Parathyroid adenoma (tissue), 2 donors: Measurements from ENCODE around the gene NTF3.

Source experiments
- H2AFZ ChIP-seq: fragments of 300-600 bp; sonication (generic); one replicate; pipeline ENCODE4 v1.7.0; 2017; ENCODE audit warnings: antibody characterized with exemption, mild to moderate bottlenecking
- H3K27ac ChIP-seq: fragments of 300-600 bp; sonication (generic); one replicate; pipeline ENCODE4 v1.7.0; 2017
- H3K27me3 ChIP-seq: fragments of 300-600 bp; sonication (generic); one replicate; pipeline ENCODE4 v1.7.0; 2017; ENCODE audit warnings: low read length; ENCODE audit not compliant: control insufficient read depth, insufficient read depth
- H3K36me3 ChIP-seq: fragments of 300-600 bp; sonication (generic); one replicate; pipeline ENCODE4 v1.7.0; 2017; ENCODE audit warnings: low read length; ENCODE audit not compliant: control insufficient read depth, insufficient read depth
- H3K4me1 ChIP-seq: fragments of 300-600 bp; sonication (generic); one replicate; pipeline ENCODE4 v1.7.0; 2017; ENCODE audit warnings: control low read depth
- H3K4me2 ChIP-seq: fragments of 300-600 bp; sonication (generic); one replicate; pipeline ENCODE4 v1.7.0; 2017; ENCODE audit warnings: low read length
- H3K4me3 ChIP-seq: fragments of 300-600 bp; sonication (generic); one replicate; pipeline ENCODE4 v1.7.0; 2017; ENCODE audit warnings: low read depth, low read length
- H3K79me2 ChIP-seq: fragments of 300-600 bp; sonication (generic); one replicate; pipeline ENCODE4 v1.7.0; 2017; ENCODE audit warnings: control low read depth
- H3K9ac ChIP-seq: fragments of 300-600 bp; sonication (generic); one replicate; pipeline ENCODE4 v1.7.0; 2017; ENCODE audit warnings: mild to moderate bottlenecking
- H3K9me3 ChIP-seq: fragments of 300-600 bp; sonication (generic); one replicate; pipeline ENCODE4 v1.7.0; 2017; ENCODE audit warnings: low read length; ENCODE audit not compliant: control insufficient read depth
- CTCF ChIP-seq: fragments of 300-600 bp; sonication (generic); IDR thresholded peaks from one replicate; pipeline ENCODE4 v1.7.0; 2017; ENCODE audit warnings: antibody characterized with exemption, mild to moderate bottlenecking
- donor health status: primary hyperparathyroidism.

NTF3 gene

GRCh38 chr12:5416571-5416970, 15.3 kb upstream of the NTF3 start:
- no peak overlapping the region for H3K4me2 ChIP-seq
- H3K9ac ChIP-seq, result no peak overlapping the region
- H3K27me3 ChIP-seq, result no peaks in the 10 kb centered on the region
- no peak overlapping the region for H2AFZ ChIP-seq
- no peaks in the 10 kb centered on the region for H3K4me1 ChIP-seq
- no peaks in the 10 kb centered on the region for H3K79me2 ChIP-seq
- no peaks in the 10 kb centered on the region for H3K36me3 ChIP-seq
- no peaks in the 10 kb centered on the region for H3K9me3 ChIP-seq
- no peak overlapping the region for H3K4me3 ChIP-seq
- no peak overlapping the region for H3K27ac ChIP-seq
- TF ChIP-seq CTCF, result no peak

- no peaks in the 10 kb centered on the region for H3K36me3 ChIP-seq
- TF ChIP-seq CTCF, result no peak
- H3K4me2 ChIP-seq, result no peak overlapping the region
- H3K4me3 ChIP-seq, result no peak overlapping the region
- no peak overlapping the region for H3K9ac ChIP-seq
- no peak overlapping the region for H2AFZ ChIP-seq
- no peaks in the 10 kb centered on the region for H3K79me2 ChIP-seq
- H3K9me3 ChIP-seq, result no peaks in the 10 kb centered on the region
- H3K27me3 ChIP-seq, result no peaks in the 10 kb centered on the region
- H3K4me1 ChIP-seq, result no peaks in the 10 kb centered on the region
- no peak overlapping the region for H3K27ac ChIP-seq
Measured at GRCh38 chr12:5417500-5417899, 14.4 kb upstream of the NTF3 start.

- H3K4me3 ChIP-seq, result no peak overlapping the region
- no peak overlapping the region for H3K4me2 ChIP-seq
- H3K27me3 ChIP-seq, result peaks cover 10% of the 10 kb centered on the region
- no peaks in the 10 kb centered on the region for H3K4me1 ChIP-seq
- H3K9ac ChIP-seq, result no peak overlapping the region
- H3K79me2 ChIP-seq, result no peaks in the 10 kb centered on the region
- no peak overlapping the region for H3K27ac ChIP-seq
- no peaks in the 10 kb centered on the region for H3K9me3 ChIP-seq
- no peaks in the 10 kb centered on the region for H3K36me3 ChIP-seq
- no peak overlapping the region for H2AFZ ChIP-seq
- no peak for TF ChIP-seq CTCF
Measured at GRCh38 chr12:5428332-5429221, 3.3 kb upstream of the NTF3 start.

- H3K36me3 ChIP-seq, result no peaks in the 10 kb centered on the region
- H3K27me3 ChIP-seq, result peaks cover 10% of the 10 kb centered on the region
- H3K9me3 ChIP-seq, result no peaks in the 10 kb centered on the region
- H3K4me3 ChIP-seq, result no peak overlapping the region
- H3K9ac ChIP-seq, result no peak overlapping the region
- H2AFZ ChIP-seq, result no peak overlapping the region
- no peak for TF ChIP-seq CTCF
- no peaks in the 10 kb centered on the region for H3K4me1 ChIP-seq
- H3K27ac ChIP-seq, result no peak overlapping the region
- no peak overlapping the region for H3K4me2 ChIP-seq
- H3K79me2 ChIP-seq, result no peaks in the 10 kb centered on the region
Measured at GRCh38 chr12:5429741-5430557, 2.0 kb upstream of the NTF3 start.
